NCI-H128 (cell line): ENCODE results near the gene SSC5D.

ENCODE experiments used
- DNase-seq: peaks from one replicate; lab custom pipeline; 2025; ENCODE audit not compliant: unreplicated experiment; lab: John Stamatoyannopoulos, UW

Gene SSC5D

GRCh38 chr19:55552620-55553019 is 64.4 kb downstream of the SSC5D start:
- no peak for DNase-seq

GRCh38 chr19:55553217-55554182 is 65.3 kb downstream of the SSC5D start:
- no peak for DNase-seq

- no peak for DNase-seq
Measured at GRCh38 chr19:55554302-55554701, 66.1 kb downstream of the SSC5D start.

GRCh38 chr19:55554741-55555152 is 66.5 kb downstream of the SSC5D start:
- DNase-seq: no peak

- DNase-seq: no peak
Measured at GRCh38 chr19:55559684-55560083, 71.4 kb downstream of the SSC5D start.

- no peak for DNase-seq
Measured at GRCh38 chr19:55563261-55563690, 75.0 kb downstream of the SSC5D start.

- no peak for DNase-seq
Measured at GRCh38 chr19:55566823-55567222, 78.6 kb downstream of the SSC5D start.

- no peak for DNase-seq
Measured at GRCh38 chr19:55567708-55568328, 79.6 kb downstream of the SSC5D start.
